SK-N-DZ (cell line): ENCODE measurements around the gene FKBP15. TPM values are rescaled to one million over a fixed set of nuclear protein-coding genes. Genes with fewer than 3 reads are reported as not detected.
A peak's percentile ranks its signal among the peaks of the same experiment; 100 is the strongest.
"Not testable (repeated sequence)": the region's sequence is repeated elsewhere in the genome, so short reads cannot be mapped to it uniquely, and the experiment has no call there.

Experiments used
- DNase-seq: peaks from one replicate; pipeline ENCODE4 v3.0.0-alpha.2; 2015; ENCODE audit warnings: low spot score
- polyA plus RNA-seq, 2 experiments: library from polyadenylated mRNA; depleted of rRNA; stranded (reverse); fragments of >200 nt; gene quantifications; 2 replicates each; pipeline ENCODE4 v1.2.3, GENCODE V29; 2014

Gene FKBP15, protein sequence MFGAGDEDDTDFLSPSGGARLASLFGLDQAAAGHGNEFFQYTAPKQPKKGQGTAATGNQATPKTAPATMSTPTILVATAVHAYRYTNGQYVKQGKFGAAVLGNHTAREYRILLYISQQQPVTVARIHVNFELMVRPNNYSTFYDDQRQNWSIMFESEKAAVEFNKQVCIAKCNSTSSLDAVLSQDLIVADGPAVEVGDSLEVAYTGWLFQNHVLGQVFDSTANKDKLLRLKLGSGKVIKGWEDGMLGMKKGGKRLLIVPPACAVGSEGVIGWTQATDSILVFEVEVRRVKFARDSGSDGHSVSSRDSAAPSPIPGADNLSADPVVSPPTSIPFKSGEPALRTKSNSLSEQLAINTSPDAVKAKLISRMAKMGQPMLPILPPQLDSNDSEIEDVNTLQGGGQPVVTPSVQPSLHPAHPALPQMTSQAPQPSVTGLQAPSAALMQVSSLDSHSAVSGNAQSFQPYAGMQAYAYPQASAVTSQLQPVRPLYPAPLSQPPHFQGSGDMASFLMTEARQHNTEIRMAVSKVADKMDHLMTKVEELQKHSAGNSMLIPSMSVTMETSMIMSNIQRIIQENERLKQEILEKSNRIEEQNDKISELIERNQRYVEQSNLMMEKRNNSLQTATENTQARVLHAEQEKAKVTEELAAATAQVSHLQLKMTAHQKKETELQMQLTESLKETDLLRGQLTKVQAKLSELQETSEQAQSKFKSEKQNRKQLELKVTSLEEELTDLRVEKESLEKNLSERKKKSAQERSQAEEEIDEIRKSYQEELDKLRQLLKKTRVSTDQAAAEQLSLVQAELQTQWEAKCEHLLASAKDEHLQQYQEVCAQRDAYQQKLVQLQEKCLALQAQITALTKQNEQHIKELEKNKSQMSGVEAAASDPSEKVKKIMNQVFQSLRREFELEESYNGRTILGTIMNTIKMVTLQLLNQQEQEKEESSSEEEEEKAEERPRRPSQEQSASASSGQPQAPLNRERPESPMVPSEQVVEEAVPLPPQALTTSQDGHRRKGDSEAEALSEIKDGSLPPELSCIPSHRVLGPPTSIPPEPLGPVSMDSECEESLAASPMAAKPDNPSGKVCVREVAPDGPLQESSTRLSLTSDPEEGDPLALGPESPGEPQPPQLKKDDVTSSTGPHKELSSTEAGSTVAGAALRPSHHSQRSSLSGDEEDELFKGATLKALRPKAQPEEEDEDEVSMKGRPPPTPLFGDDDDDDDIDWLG
- polyA plus RNA-seq (2014; cell fraction: cytosol; rRNA removed) = 8.2 and 9.9 TPM in 2 replicates
- polyA plus RNA-seq (2014; cell fraction: nucleus; rRNA removed) = 20.3 and 29.3 TPM in 2 replicates

- DNase-seq = peak; percentile 98
Measured at GRCh38 chr9:113221003-113221799, at the start of gene FKBP15, which contains the start of gene SLC31A1. Gene FKBP15 (minus strand): TSS chr9:113221277. CDS start chr9:113221243, 34 bp downstream. Gene SLC31A1 (plus strand): TSS chr9:113221544. CDS start chr9:113256149, 34,605 bp downstream.

DNA sequence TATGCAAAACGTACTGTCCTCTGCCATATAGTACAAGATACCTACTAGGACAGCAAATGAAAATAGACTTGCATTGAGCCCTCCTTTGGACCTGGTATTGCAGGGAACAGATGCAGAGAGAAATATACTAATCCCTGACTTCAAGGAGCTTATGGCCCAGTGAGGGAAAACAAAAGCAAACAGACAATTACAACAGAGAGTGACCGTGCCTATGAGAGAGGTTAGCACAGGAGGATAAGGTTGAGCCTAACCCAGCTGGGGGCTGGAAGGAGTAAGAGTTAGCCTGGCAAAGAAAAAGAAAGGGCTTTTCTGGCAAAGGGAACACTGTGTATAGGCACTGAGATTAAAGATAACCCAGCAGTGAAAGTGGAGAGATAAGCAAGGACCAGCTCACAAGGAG is 48.8 kb upstream of the FKBP15 start:
- DNase-seq = no peak

DNA sequence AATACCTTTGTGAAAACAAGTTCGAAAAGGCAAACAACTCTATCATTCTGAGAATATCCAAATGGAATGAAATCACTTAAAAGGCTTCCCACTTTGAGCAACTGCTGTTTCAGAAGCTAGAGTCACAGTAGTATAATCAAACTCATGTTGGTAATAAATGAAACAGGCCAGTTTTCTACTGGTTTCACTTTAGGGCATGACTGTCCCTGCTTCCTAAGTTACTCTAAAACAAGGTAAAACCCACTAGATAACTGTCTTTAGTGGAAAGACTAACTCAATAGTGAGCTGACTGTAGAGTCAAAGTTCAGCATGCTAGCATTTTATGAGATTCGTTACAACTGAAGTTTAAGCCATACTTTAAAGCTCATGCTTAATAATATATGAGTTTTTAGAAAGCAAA is 48.3 kb upstream of the FKBP15 start:
- DNase-seq = no peak

DNA sequence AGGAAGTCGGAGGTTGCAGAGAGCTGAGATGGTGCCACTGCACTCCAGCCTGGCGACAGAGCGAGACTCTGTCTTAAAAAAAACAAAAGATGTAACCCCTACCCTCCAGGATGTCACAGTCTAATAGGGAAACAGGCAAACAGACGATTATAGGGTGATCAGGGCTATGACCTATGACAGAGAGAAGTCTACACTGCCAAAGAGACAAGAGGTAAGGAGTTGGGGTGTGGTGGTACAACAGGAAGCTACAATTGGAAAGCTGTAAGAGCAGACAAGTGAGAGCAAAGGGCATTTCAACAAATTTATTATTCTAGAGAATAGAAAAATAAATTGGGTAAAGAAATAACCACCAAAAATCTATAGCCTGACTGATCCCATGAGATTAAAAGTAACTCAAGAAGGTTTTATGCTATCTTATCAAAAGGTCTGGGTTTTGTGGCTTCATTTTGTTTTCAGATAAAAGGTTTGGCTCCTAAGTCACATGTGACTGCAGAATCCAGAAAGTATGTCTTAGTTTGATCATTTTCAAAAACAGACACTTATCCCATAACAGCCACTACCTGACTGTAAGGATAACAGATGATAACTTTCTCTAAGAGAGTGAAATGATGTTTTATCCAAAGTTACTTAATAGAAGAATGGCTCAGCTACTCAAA is 47.0 kb upstream of the FKBP15 start:
- no peak for DNase-seq

DNA sequence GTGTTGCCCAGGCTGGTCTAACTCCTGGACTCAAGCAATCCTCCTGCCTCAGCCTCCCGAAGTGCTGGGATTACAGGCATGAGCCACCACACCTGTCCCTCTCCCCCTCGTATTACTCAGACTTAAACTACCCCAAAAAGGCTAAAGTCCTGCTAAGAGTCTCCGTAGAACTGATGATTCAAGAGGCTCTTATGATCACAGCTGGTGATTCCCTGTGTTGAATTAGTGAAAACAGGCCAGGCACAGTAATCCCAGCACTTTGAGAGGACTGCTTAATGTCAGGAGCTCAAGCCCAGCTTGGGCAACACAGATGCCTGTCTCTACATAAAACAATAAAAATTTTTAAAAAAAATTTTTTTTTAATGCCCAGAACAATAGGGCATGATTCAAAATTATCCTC is 45.1 kb upstream of the FKBP15 start:
- no peak for DNase-seq

- DNase-seq = no peak
Measured at GRCh38 chr9:113261917-113262671, 41.0 kb upstream of the FKBP15 start.

- no peak for DNase-seq
Measured at GRCh38 chr9:113258282-113258681, 37.2 kb upstream of the FKBP15 start.

GRCh38 chr9:113257863-113258262 is 36.8 kb upstream of the FKBP15 start:
- no peak for DNase-seq

DNA sequence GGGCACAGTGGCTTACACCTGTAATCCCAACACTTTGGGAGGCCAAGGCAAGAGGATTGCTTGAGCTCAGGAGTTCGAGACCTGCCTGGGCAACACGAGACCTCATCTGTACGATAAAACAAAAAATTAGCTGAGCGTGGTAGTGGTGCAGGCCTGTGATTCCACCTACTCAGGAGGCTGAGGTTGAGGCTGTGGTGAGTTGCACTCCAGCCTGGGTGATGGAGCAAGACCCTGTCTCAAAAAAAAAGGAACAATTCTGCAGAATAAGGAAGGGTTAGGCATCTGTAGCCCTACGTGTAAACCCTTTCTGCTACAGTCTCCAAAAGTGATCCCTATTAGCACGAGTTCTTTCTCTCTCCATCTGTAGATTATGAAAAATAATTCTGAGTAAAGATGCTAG is 34.4 kb upstream of the FKBP15 start:
- no peak for DNase-seq

DNA sequence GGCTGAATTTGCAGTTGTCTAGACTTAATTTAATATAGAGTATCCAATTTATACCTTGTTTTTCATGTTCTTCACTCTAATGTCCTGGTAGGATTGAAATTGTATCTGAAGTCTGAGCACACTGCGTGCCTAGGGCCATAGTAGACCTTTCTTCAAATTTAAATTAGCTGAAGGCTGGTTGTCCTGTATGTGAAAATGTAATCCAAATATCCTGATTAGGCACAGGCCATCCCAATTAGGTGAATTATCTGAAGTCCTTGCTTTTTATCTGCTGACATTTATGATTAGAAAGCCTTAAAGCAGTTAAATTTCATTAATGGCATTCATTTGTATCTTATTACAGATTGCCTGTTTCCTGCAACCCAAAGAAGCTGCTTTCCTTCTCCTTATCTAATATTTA is 33.9 kb upstream of the FKBP15 start:
- DNase-seq = no peak

GRCh38 chr9:113250807-113251206 is 29.7 kb upstream of the FKBP15 start:
- DNase-seq = no peak

- DNase-seq = not testable (repeated sequence)
Measured at GRCh38 chr9:113249661-113250060, 28.6 kb upstream of the FKBP15 start.

- DNase-seq = no peak
Measured at GRCh38 chr9:113247640-113248039, 26.6 kb upstream of the FKBP15 start.

- no peak for DNase-seq
Measured at GRCh38 chr9:113246928-113247327, 25.9 kb upstream of the FKBP15 start.

DNA sequence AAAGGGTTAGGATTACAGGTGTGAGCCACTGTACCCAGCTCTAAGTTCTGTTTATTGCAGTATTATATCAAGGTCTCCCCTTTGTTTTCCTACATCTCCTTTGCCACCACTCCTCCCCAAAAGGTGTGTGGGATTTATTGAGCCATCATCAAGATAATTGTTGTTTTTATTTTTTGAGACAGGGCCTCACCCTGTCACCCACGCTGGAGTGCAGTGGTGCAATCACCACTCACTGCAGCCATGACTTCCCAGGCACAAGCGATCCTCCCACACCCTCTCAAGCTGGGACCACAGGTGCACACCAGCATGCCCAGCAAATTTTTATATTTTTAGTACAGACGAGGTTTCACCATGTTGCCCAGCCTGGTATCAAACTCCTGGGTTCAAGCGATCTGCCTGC is 24.8 kb upstream of the FKBP15 start:
- no peak for DNase-seq

DNA sequence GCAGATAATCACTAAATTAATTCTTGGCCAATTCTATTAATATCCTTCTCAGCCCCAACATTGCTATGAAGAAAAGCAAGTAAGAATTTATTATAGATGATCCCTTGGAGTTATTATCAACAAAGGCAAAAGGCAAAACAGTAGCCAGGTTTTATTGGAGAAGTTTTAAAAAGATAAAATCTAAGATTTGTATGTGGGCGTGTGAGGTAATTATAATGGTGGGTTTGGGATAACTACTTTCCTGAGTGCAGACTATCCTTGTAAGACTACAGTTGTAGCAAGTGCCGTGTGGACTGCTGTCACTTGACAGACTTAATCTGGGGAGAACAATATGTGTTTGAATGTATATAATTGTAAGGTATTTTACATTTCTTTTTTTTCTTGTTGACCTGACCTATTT is 23.5 kb upstream of the FKBP15 start:
- DNase-seq = no peak

- no peak for DNase-seq
Measured at GRCh38 chr9:113241161-113241560, 20.1 kb upstream of the FKBP15 start.

- DNase-seq = no peak
Measured at GRCh38 chr9:113238859-113239232, 17.8 kb upstream of the FKBP15 start.

GRCh38 chr9:113238202-113238858 is 17.3 kb upstream of the FKBP15 start:
- no peak for DNase-seq
